ENCODE measurements around the gene TOR1A.

The TOR1A gene

GRCh38 chr9:129851821-129852220 is 27.9 kb upstream of the TOR1A start:
- no peak for DNase-seq

- no peak for DNase-seq
Measured at GRCh38 chr9:129850821-129851550, 27.1 kb upstream of the TOR1A start.

GRCh38 chr9:129849901-129850300 is 26.0 kb upstream of the TOR1A start:
- no peak for DNase-seq

- no peak for DNase-seq
Measured at GRCh38 chr9:129848712-129849441, 24.9 kb upstream of the TOR1A start.

GRCh38 chr9:129845373-129845772 is 21.4 kb upstream of the TOR1A start:
- DNase-seq, result no peak

GRCh38 chr9:129841071-129841470 is 17.1 kb upstream of the TOR1A start:
- DNase-seq, result no peak

GRCh38 chr9:129840034-129840433 is 16.1 kb upstream of the TOR1A start:
- DNase-seq, result no peak

- DNase-seq, result no peak
Measured at GRCh38 chr9:129839324-129840023, 15.5 kb upstream of the TOR1A start.

GRCh38 chr9:129838707-129839259 is 14.8 kb upstream of the TOR1A start:
- no peak for DNase-seq

GRCh38 chr9:129836311-129837007 is 12.5 kb upstream of the TOR1A start:
- no peak for DNase-seq

- DNase-seq, result no peak
Measured at GRCh38 chr9:129835860-129836223, 11.9 kb upstream of the TOR1A start.

GRCh38 chr9:129835128-129835859 is 11.4 kb upstream of the TOR1A start, which contains the start of the genes C9orf78 and USP20:
Gene C9orf78 (minus strand): TSS chr9:129835275. CDS start chr9:129835221, 54 bp downstream.
Gene USP20 (plus strand): TSS chr9:129835458. CDS start chr9:129852556, 17,098 bp downstream.
- DNase-seq, result peak; percentile 84

GRCh38 chr9:129834489-129835127 is 10.7 kb upstream of the TOR1A start:
- DNase-seq, result peak; percentile 18

- DNase-seq, result no peak
Measured at GRCh38 chr9:129832982-129833381, 9.0 kb upstream of the TOR1A start.

- no peak for DNase-seq
Measured at GRCh38 chr9:129828969-129829368, 5.0 kb upstream of the TOR1A start.

- no peak for DNase-seq
Measured at GRCh38 chr9:129828051-129828450, 4.1 kb upstream of the TOR1A start.

- DNase-seq, result no peak
Measured at GRCh38 chr9:129826759-129827158, 2.8 kb upstream of the TOR1A start.

- DNase-seq, result no peak
Measured at GRCh38 chr9:129826344-129826743, 2.4 kb upstream of the TOR1A start.

- DNase-seq, result no peak
Measured at GRCh38 chr9:129823542-129823934, 398 bp downstream of the TOR1A start.

- peak; percentile 60 for DNase-seq
Measured at GRCh38 chr9:129822898-129823541, 916 bp downstream of the TOR1A start.
